ENCODE results near the gene HS6ST1.

Gene HS6ST1, protein sequence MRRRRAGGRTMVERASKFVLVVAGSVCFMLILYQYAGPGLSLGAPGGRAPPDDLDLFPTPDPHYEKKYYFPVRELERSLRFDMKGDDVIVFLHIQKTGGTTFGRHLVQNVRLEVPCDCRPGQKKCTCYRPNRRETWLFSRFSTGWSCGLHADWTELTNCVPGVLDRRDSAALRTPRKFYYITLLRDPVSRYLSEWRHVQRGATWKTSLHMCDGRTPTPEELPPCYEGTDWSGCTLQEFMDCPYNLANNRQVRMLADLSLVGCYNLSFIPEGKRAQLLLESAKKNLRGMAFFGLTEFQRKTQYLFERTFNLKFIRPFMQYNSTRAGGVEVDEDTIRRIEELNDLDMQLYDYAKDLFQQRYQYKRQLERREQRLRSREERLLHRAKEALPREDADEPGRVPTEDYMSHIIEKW

DNA sequence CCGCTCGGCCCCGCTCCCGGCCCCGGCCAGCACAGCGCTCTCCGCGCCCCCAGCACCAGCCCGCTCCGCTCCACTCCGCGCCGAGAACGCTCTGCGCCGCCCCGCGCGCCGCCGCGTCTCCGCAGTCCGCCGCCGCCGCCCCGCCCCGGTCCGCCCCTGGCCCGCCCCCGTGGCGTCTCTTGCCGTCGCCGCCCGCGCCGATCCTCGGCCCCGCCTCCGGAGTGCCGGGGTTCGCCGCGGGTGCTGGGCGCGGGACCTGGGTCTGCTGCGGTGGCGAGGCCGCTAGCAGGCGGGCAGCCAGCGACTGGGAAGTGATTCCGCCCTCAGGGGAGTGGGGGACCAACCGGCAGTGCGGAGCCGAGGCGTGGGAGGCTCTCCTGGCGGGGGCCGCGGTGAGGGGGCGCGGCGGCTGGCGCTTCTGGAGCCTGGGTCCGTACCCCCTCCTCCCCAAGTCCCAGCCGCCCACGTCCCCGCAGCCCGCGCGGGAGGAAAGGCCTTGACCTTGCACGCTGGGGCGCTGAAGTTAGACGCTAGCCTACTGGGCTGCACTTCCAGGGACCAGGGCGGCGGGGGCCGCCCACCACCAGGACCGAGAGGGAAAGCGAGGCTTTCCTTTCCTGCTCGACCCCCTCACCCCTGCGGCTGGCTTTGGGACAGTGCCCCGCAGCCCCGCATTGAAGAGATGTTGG, at the start of gene HS6ST1:
Gene HS6ST1, minus strand, starts transcription at position 93 of the 689 bp plus-strand sequence. CDS start 305 bp downstream, outside the sequence.
- peak; percentile 94 for DNase-seq

DNA sequence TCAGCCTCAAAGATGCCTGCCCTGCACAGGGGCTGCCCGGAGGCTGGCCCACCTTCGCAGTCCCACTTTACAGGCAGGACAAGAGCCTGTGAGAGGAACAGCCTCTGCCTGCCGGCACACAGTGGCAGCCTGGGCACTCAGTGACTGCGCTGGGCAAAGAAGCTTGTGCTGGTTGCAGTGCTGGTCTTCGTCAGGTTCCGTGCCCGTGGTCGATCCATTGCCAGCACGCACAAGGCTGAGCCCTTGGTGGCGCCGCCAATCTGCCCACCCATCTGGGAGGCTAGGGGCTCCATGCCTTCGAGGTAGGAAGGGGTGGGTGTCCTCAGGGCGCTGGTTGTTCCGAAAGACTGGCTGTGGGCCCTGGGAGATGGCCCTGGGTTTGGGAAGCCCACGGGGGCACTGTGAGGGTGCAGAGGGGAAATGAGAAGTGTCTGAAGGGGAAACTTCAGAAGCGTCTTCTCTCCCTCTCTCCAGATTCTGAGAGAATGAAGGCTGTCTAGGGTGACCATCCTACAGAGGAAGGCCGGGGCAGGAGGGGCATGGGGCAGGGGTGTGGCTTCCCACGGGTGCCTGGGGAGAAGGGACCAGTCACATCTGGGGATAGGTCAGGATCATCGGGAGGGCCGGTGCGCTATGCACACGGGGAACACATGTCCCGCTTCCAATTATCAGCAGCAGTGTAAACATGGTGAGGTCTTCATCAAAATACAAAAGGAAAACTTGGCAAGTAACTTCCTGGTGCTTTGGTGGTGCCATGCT, 49.1 kb upstream of the HS6ST1 start:
- no peak for DNase-seq

DNA sequence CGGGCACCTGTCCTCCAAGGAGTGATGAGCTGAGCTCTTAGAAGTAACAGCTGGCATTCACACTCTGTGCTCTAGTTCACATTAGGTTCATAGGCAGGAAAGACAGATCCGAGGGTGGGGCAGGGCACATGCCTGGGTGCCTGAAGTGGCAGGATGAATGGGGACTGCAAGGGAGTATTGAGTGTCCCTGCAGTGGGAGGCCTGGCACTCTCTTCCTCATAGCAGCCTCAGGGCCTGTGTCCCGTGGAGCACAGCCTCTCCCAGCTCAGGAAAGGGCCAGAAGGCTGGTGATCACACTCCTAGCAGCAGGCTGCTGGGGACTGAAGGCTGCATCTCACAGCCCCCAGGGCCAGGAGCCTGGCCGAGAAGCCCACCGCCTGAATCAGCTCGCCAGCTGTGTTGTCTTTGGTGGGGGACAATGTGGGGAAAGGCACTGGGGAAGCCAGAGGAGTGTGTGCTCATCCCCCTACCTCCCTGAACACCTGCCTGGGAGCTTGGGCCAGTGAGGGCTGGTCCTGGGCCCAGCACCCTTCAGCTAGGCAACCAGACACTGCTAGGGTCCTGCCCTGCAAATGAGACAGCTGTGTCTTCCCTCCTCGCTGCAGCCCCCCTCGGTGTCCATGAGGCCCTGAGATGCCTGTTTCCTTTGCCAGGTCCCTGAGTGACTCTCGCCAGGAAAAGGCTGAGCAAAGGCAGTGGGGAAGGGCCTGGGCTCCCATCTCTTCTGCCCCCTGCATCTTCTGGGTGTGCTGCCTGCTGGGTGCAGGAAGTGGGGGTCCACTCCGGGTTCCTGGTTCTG, 48.2 kb upstream of the HS6ST1 start:
- no peak for DNase-seq

DNA sequence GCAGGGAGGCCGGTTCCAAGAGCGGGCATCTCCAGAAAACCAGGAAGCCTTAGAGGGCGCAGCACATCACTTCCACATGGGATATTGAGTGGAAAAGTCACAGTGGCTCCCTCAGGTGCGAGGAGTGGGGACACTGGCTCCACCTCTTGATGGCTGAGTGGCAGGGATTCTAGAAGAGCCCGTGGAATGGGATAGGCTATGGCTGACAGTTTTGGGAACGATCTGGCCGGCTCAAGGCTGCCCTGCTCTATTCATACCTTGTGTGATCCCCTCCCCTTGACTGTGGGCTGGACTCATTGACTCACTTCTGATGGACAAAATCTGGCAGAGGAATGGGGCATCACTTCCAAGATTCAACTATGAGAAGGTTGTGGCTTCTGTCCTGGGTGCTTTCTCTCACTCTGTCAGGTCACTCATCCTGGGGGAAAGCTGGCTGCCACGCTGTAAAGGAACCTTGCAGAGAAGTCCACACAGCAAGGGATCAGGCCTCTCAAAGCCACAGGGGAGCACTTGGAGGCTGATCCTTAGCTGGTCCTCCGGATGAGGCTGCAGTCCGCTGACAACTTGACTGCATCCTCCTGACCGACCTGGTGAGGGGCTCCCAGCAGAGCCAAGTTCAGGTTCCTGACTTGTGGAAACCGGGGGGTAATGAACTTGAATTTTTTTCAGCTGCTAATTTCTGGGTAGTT, 46.7 kb upstream of the HS6ST1 start:
- DNase-seq: no peak

DNA sequence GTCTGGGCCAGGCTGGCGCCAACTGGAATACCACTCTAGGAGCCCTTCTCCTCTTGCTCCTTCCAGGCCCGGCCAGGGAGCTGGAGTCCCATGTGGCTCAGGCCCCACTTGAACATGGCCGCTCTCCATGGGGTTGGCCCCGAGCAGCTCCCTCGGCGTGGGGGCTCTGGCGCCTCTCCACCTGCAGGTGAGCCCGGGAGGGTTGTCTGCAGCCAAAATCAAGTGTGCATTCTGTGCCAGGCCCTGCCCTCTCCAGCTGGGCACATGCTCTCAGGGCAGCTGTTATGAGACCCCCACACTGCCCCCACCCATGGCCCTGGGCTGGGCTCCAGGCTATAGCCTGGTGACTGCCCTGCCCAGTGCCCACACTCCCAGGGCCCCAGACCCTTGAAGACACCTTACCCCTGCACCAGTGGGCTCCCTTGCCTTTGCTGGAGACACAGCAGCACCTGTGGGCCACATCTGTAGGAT, 45.8 kb upstream of the HS6ST1 start:
- no peak for DNase-seq

DNA sequence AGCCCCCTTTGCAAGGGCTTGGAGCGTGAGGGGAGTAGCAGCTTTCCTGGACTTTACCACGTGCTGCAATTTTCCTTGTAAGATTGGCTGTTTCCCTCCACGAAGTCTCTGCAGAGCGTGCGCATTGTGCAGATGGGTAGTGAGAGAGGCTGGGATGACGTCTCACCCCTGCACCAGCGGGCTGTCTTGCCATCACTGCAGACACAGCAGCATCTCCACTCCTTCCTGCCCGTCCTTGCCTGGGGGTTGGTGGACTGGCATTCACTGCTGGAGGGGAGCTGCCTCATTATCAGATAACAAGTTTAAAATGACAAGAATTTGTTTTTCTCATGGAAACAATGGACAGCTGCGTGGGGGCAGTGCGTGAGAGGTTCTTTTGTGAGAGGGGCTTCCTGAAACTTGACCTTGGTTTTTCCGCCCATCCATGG, 45.3 kb upstream of the HS6ST1 start:
- peak; percentile 45 for DNase-seq

DNA sequence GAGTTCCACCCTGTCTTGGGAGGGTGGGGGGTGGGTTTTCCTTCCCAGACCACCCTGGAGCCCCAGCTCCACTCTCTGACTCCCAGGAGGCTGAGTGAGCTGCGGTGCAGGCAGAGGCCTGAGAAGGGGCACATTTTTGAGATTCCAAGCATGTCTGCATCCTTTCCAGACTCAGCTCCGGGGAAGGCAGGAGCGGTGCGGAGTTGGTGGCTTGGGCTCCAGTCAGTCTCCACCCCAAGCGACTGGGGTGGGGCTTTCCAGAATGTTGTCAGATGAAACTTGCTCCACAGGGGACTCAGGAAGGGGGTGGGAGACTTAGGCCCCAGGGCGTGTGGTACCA, 44.2 kb upstream of the HS6ST1 start:
- DNase-seq: peak; percentile 92

DNA sequence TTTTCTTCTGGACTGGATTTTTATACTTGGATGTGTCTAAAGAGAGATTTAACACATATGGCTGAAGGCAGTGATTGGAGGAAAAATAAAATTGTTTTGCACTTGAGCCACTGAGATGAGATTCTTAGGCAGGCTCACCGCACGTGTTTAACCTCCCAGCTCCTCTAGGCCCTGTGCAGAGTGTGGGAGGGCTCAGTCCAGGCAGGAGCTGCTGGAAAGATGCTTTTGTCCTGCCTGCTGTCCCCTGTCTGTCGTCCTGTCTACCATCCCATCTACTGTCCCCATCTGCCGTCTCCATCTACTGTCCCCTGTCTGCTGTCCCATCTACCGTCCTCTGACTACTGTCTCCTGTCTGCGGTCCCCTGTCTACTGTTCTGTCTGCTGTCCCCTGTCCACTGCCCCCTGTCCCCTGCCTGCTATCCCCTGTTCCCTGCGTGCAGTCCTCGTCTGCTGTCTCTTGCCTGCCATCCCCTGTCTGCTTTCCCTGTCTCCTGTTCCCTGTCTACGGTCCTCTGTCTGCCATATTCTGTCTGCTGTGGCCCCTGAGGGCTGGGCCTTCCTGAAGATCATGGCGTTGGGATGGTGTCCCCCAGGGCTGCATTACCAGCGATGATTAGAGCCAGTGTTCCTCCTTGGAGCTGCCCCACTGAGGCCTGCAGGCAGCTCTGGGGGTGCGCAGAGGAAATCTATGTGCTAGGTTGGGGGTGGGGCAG, 43.7 kb upstream of the HS6ST1 start:
- peak; percentile 52 for DNase-seq

DNA sequence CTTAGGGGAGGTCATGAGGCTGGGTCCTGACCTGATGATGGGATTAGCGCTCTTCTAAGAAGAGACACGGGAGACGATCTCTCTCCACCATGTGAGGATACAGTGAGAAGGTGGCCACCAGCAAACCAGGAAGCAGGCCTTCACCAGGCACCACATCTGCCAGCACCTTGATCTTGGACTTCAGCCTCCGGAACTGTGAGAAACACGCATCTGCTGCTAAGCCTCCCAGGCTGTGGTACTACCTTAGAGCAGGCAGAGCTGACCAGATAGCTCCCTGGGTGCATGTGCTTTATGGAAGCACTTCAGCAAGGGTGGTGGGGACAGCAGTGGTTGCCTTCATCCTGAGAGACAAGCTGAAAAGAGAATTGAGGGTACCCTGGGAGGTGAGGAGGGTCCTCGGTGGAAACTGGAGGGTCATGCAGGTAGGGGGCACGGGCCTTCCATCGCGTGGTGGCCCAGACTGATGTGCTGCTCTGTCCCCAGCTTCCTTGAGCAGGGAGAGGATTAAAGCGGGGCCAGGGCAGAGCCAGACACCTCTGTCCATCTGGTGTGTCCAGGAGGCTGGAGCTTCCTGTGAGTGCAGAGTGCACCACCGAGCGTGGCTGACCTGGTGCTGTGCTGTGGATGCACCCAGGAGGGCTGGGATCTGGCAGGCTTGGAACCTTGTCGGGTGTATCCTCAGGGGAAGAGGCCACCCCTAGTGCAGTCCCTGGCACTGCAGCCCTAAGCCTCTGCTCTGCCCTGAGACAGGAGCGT, 42.9 kb upstream of the HS6ST1 start:
- DNase-seq: no peak

DNA sequence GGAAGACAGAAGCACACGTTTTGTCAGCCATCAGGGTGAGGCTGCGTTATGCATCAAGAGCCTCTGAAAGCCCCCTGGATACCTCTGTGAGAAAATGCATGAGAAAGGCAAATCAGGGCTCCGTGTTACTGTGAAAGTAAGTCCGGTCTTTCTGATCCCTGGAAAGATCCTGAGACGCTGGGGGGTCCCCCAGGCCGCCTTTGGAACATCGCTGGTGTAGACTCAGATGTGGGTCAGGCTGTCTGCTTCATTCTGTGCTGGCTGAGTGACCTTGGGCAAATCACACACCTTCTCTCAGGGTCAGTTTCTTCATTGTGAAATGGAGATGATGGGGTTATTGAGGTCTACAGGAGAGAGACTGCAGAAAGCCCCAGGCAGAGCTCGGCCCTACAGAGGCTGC, 42.0 kb upstream of the HS6ST1 start:
- DNase-seq: no peak

DNA sequence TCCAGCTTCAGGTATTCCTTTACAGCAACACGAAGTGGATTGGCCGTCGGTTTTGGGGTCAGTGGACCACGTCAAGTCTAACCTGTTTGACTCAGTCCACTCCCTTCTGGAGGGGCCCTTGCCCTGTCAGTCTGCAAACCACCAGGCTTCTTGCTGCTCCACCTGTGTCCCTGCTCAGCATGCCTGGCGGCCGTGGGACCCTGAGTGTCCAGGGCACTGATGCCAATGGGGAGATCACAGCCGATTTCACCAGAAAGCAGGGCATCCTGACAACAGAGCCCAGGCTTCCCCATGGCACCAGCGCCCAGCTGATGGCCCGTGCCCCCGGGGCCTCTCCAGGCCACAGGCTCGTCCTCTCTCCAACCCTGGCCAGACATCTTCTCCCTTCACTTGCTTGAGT, 41.2 kb upstream of the HS6ST1 start:
- no peak for DNase-seq

DNA sequence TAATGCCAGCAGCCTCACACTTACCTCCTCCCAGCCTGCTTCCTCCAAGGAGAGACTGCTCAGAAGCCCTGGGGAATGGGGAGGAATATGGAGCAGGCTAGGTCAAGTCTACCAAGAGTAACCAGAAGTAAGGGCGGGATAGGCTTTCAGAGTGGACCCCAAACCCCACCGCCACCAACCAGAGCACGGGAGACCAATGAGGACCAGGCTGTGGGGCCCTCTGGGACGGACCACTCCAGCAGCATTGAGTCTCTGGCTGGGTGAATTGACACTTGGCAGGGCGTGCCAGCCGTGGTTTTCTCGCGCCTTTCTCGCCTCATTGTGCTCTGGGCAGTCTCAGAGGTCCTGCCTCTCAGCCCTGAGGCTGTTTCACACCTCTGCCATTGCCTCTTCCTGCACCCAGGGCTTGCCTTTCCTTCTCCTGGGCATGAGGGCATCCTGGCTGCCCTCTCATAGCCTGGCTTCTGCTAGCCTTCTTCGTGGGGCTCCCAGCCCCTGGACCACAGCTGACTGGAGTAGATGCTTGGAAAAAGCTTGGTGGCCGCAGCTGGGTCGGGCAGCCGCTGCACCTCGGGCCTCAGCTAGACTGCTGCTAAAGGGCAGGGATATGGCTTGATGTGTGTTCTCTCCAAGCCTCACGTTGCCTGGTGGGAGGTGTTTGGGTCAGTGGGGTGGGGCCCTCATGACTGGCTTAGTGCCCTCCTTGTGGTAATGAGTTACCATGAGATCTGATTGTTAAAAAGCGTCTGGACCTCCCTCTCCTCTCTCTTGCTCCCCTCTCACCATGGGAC, 40.5 kb upstream of the HS6ST1 start:
- DNase-seq: no peak

DNA sequence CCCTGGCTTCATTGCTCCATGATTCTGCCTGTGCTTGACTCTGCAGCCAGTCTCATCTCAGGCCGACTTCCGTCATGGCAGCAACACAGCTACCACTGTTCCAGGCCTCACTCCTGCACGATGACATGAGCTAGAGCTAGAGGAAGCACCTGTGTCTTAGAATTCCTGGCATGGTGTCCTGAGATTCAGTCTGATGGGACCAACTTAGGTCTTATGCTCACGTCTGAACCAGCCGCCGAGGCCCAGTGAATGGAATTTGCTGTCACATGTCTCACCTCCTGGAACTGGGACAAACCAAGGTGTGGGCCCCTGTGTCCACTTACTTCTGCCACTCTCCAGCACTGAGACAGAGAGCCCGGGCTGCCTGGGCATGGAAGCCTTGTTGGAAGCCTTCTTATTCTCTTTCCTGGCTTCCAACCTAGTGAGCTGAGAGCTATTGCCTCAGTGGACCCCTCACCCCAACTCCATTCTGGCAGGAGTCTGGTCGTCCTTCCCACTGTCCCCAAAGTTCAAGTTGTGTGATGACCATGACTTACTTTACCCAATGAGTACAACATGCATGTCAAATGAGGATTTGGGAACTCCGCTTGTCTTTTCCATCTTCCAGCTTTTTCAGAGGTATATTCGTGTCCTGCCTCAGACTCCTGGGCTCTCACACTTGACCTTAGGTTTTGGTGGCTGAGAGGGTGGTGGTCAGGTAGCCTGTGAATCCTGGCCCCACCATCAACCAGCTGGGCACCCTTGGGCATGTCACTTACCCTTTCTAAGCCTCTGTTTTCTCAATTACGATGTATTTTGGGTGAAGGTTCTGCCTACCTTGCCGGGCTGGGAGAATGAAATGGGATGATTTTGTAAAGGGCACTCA, 39.1 kb upstream of the HS6ST1 start:
- DNase-seq: no peak

DNA sequence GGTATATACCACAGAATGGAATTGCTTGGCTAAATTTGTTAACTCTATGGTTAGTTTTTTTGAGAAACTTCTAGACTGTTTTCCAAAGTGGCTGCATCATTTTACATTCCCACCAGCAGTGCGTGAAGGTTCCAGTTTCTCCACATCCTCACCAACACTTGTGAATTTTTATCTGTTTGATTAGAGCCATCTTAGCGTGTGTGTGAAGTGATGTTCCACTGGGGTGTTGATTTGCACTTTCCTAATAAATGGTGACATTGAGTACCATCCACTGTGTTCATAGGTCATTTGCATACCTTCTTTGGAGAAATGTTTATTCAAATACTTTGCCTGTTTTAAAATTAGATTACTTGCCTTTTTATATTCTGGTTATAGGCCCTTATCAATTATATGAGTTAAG, 37.5 kb upstream of the HS6ST1 start:
- DNase-seq: no peak

DNA sequence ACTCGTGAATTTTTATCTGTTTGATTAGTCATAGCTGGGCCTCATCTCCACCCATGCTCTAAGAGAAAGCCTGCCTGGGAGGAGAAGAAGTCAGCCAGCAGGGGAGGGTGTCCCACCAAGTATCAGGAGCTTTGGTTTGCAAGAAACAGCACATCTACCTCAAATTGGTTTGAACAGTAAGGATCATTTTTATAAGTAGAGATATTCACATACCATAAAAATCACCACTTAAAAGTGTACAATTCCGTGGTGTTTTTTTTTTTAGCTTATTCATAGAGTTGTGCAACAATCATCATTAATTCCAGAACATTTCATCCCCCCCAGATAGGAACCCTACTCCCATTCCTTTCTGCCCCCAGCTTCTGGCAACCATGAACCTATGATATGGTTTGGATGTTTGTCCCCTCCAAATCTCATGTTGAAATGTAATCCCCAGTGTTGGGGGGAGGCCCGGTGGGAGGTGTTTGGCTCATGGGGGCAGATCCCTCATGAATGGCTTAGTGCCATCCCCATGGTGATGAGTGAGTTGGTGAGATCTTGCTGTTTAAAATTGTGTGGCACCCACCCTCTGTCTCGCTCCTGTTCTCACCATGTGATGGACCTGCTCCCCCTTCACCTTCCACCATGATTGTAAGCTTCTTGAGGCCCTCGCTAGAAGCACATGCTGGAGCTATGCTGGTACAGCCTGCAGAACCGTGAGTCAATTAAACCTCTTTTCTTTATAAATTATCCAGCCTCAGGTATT, 36.2 kb upstream of the HS6ST1 start:
- DNase-seq: no peak

DNA sequence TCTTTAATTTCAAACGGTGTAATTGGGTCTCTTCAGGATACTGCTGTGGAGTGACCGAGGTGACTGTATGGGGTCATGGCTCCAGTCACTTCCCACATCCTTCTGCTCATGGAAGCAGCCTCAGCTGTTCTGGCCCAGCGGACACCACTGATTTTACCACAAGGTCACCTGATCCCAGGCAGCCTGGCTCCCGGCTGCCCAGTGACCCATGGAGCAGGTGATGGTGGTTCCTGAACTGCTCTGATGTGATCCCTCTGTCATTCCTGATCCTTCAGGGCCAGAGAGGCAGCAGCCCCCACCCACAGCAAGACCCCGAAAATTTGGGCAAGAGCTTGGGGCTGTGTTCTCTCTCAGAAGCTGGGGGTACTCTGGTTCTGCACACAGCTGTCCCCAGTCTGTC, 35.5 kb upstream of the HS6ST1 start:
- DNase-seq: no peak

DNA sequence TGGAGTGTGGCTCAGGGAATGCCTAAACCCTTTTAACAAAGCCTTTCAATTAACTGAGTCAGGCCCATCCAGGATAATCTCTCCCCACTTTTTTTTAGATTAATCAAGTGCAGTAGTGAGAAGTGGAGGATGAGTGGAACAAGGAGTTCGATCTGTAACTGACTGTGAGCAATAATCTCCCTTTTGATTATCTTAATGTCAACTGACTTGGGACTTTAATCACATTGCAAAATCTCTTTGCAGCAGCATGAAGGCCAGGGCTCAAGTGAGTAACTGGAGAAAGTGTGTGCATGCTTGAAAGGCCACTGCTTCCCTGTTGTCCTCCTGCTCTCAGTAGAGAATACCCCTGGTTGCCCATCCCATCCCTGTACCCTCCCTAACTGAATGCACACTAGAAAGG, 32.1 kb upstream of the HS6ST1 start:
- no peak for DNase-seq

DNA sequence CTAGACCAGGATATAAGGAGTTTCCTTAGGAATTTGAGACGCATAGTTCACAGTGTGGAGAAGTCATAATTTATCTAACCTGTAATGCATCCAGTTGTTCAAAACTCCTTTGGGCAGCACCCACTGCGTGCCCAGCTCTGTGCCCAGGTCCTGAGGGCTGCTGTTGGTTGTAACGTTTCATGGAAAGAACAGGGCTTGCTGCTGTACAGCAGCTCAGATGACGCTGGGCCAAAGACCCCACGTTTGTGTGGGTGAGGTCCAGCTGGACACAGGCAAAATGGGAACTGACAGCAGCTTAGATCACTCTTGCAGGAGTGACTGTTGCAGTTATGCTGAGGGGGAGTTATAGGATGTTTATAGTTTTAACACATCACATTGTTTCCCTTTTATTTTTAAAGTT, 30.0 kb upstream of the HS6ST1 start:
- no peak for DNase-seq

All from eye (tissue), 1 donor.